ENCODE measurements around the gene CCR4. TPM values are rescaled to one million over a fixed set of nuclear protein-coding genes. Genes with fewer than 3 reads are reported as not detected.
"Not testable (repeated sequence)": the region's sequence is repeated elsewhere in the genome, so short reads cannot be mapped to it uniquely, and the experiment has no call there.

The CCR4 gene
- polyA plus RNA-seq, 3 donors: 0.12 to 0.35 (median 0.18) TPM

- no peak for DNase-seq (ENCODE audit: low read depth in 3 of 3, low spot score in 2 of 3)
Observed at GRCh38 chr3:32950516-32950915, 928 bp upstream of the CCR4 start.

GRCh38 chr3:32952369-32953077 is 1.1 kb downstream of the CCR4 start:
- DNase-seq (ENCODE audit: low read depth in 3 of 3, low spot score in 2 of 3): no peak

- no peak for DNase-seq (ENCODE audit: low read depth in 3 of 3, low spot score in 2 of 3)
Observed at GRCh38 chr3:32954506-32954905, 3.1 kb downstream of the CCR4 start.

GRCh38 chr3:32956750-32957570 is 5.5 kb downstream of the CCR4 start:
- no peak for DNase-seq (ENCODE audit: low read depth in 3 of 3, low spot score in 2 of 3)

GRCh38 chr3:32958509-32958908 is 7.1 kb downstream of the CCR4 start:
- DNase-seq (ENCODE audit: low read depth in 3 of 3, low spot score in 2 of 3): no peak

- no peak for DNase-seq (ENCODE audit: low read depth in 3 of 3, low spot score in 2 of 3)
Observed at GRCh38 chr3:32959371-32959770, 7.9 kb downstream of the CCR4 start.

GRCh38 chr3:32960404-32961170 is 9.1 kb downstream of the CCR4 start:
- DNase-seq (ENCODE audit: low read depth in 3 of 3, low spot score in 2 of 3): no peak

GRCh38 chr3:32961189-32961715 is 9.8 kb downstream of the CCR4 start:
- no peak for DNase-seq (ENCODE audit: low read depth in 3 of 3, low spot score in 2 of 3)

GRCh38 chr3:32963871-32964270 is 12.4 kb downstream of the CCR4 start:
- no peak for DNase-seq (ENCODE audit: low read depth in 3 of 3, low spot score in 2 of 3)

GRCh38 chr3:32964781-32965180 is 13.3 kb downstream of the CCR4 start:
- DNase-seq (ENCODE audit: low read depth in 3 of 3, low spot score in 2 of 3): not testable (repeated sequence)

GRCh38 chr3:32965617-32966213 is 14.3 kb downstream of the CCR4 start:
- not testable (repeated sequence) for DNase-seq (ENCODE audit: low read depth in 3 of 3, low spot score in 2 of 3)

GRCh38 chr3:32966627-32967026 is 15.2 kb downstream of the CCR4 start:
- not testable (repeated sequence) for DNase-seq (ENCODE audit: low read depth in 3 of 3, low spot score in 2 of 3)

- DNase-seq (ENCODE audit: low read depth in 3 of 3, low spot score in 2 of 3): no peak
Observed at GRCh38 chr3:32968166-32968919, 16.9 kb downstream of the CCR4 start.

GRCh38 chr3:32968920-32969389 is 17.5 kb downstream of the CCR4 start:
- DNase-seq (ENCODE audit: low read depth in 3 of 3, low spot score in 2 of 3): no peak

GRCh38 chr3:32969656-32970055 is 18.2 kb downstream of the CCR4 start:
- DNase-seq (ENCODE audit: low read depth in 3 of 3, low spot score in 2 of 3): no peak

- DNase-seq (ENCODE audit: low read depth in 3 of 3, low spot score in 2 of 3): not testable (repeated sequence)
Observed at GRCh38 chr3:32971291-32971690, 19.8 kb downstream of the CCR4 start.

GRCh38 chr3:32972482-32973146 is 21.2 kb downstream of the CCR4 start:
- DNase-seq (ENCODE audit: low read depth in 3 of 3, low spot score in 2 of 3): no peak

GRCh38 chr3:32973982-32974381 is 22.5 kb downstream of the CCR4 start:
- no peak for DNase-seq (ENCODE audit: low read depth in 3 of 3, low spot score in 2 of 3)

GRCh38 chr3:32975891-32976595 is 24.6 kb downstream of the CCR4 start:
- no peak for DNase-seq (ENCODE audit: low read depth in 3 of 3, low spot score in 2 of 3)
